Cortex of kidney (tissue), 1 donor: ENCODE data around the gene HSPA5.

Source experiments
- DNase-seq: peaks from one replicate; lab custom pipeline; 2025; lab: John Stamatoyannopoulos, UW

Gene HSPA5

DNA sequence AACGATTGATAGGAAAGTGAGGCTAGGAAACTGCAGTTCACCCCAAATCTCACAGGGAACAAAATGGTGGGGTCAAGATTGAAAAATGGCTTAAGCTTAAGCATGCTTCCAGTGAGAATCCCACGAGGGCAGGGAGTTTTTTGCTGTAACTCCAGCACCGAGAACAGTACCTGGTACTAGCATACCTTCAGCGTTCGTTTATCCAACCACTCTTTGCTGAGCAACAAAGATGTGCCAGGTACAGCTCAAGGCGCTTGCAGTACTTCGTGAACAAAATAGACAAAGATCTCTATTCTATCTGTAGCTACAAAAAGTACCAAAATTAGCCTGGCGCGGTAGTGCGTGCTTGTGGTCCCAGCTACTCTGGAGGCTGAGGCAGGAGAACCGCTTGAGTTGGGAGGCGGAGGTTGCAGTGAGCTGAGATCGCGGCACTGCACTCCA is 50.8 kb downstream of the HSPA5 start:
- no peak for DNase-seq

DNA sequence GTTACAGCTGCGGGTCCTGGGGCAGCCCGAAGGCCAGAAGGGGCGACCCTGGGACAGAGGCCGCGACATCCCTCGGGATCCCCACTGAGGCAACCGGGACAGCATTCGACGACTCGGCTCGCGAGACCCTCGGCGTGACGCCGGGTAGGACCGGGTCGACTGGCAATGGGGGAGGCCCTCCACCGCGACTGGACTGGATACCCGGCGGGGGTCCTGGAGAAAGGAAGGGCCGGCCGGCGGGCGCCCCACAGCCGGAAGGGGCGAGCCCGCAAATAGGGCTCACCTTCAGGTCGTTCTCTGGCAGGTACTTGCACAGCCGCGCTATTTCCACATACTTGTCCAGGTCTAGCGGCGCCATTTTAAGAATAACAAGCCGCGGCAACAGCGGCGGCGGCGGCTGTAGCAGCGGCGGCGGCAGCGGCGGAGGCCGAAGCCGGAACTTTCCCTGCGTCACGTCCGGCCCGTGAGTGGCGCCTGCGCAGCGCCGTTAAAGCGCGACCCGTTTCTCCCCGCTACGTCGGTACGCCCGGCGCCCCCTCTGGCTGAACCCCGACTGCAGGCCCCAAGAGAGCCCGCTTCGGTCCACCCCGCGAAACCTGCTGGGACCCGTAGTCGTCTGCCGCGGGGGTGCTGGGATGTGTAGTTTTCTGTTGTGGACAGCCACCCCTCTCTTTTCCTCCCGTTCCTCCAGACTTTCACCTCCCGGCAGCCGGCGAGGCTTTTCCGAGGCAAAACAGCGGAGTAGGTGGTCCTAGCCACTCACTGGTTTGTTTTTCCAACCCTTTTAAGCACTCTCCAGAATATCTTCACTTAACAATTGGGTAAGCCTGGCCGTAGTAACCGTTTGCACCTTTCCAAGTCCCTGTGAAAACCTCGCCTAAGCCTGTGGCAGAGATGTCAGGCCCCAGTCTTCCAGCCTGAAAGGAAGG is 51.5 kb downstream of the HSPA5 start, which contains the start of gene PPP6C:
PPP6C (minus strand) TSS at position 443 of the 929 bp plus-strand sequence; CDS start at position 358, 85 bp downstream.
- DNase-seq, result peak; percentile 67

DNA sequence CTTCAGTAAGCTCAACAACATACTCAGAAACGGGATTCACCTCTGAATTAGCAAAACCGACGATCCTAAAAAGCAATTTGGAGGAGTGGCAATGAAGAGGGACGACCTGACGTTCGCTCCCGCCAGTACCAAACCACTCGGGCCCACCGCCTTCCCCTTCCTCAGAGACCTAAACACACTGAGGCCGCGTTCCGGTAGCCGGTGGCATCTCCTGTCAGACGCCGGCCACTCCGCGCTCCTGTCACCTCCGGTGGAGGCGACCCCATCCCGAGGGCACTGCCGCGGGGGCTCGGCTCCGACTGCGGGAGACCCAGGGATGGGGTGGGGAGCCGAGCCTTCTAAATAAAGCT is 52.2 kb downstream of the HSPA5 start:
- no peak for DNase-seq
